GM12878 (cell line): ENCODE data around the gene KBTBD2.

ENCODE experiments used
- ATF2 ChIP-seq: IDR thresholded peaks from 2 replicates; pipeline ENCODE4 v1.6.1; 2012; ENCODE audit warnings: low read length, inconsistent platforms
- CTCF ChIP-seq, 3 experiments: IDR thresholded peaks in 2 of 3; conservative IDR thresholded peaks in 1 of 3; 2 replicates each; pipeline ENCODE4 v1.5.1; 2011; ENCODE audit warnings: low read depth in 3 of 3, low read length in 3 of 3, mild to moderate bottlenecking in 3 of 3, control low read depth in 2 of 3, moderate library complexity in 2 of 3, inconsistent platforms in 1 of 3, mixed read lengths in 1 of 3; ENCODE audit not compliant: control insufficient read depth in 2 of 3, insufficient read depth in 1 of 3; ENCODE audit errors: extremely low read depth in 1 of 3
- E2F8 ChIP-seq: fragments of 450-650 bp; IDR thresholded peaks from 2 replicates; pipeline ENCODE4 v1.6.1; 2018; ENCODE audit warnings: mild to moderate bottlenecking, low read depth, moderate library complexity; ENCODE audit not compliant: partially characterized antibody
- EP300 ChIP-seq, 2 experiments: fragments of 150-350 bp in 1 of 2; IDR thresholded peaks; 2 replicates each; pipeline ENCODE4 v1.6.1; 2011 to 2012; ENCODE audit warnings: low read depth in 2 of 2, low read length in 2 of 2, borderline replicate concordance in 1 of 2, improper control_type of control experiment in 1 of 2, inconsistent platforms in 1 of 2; ENCODE audit not compliant: control insufficient read depth in 1 of 2
- FOXM1 ChIP-seq: IDR thresholded peaks from 2 replicates; pipeline ENCODE4 v1.6.1; 2012; ENCODE audit warnings: low read depth, mild to moderate bottlenecking, inconsistent platforms, low read length, moderate library complexity
- GABPA ChIP-seq: IDR thresholded peaks from 2 replicates; pipeline ENCODE4 v1.6.1; 2014; ENCODE audit warnings: antibody characterized with exemption, low read depth, mild to moderate bottlenecking, inconsistent platforms
- MYC ChIP-seq: IDR thresholded peaks from 2 replicates; pipeline ENCODE4 v1.6.1; 2011; ENCODE audit warnings: mild to moderate bottlenecking, low read length, moderate library complexity, inconsistent platforms; ENCODE audit not compliant: insufficient read depth, insufficient replicate concordance, insufficient read length, severe bottlenecking
- POLR2A ChIP-seq: IDR thresholded peaks from 2 replicates; pipeline ENCODE4 v1.6.1; 2011; ENCODE audit warnings: low read depth, mild to moderate bottlenecking, low read length
- POLR2AphosphoS5 ChIP-seq: IDR thresholded peaks from 2 replicates; pipeline ENCODE4 v1.6.1; 2011; ENCODE audit warnings: mild to moderate bottlenecking, low read length, inconsistent platforms
- SMAD1 ChIP-seq: fragments of 450-650 bp; IDR thresholded peaks from 2 replicates; pipeline ENCODE4 v1.6.1; 2018; ENCODE audit warnings: mild to moderate bottlenecking, low read depth; ENCODE audit not compliant: partially characterized antibody
- STAT1 ChIP-seq: fragments of 450-650 bp; conservative IDR thresholded peaks from 2 replicates; pipeline ENCODE4 v1.6.1; 2014; ENCODE audit warnings: antibody characterized with exemption, mild to moderate bottlenecking

- TF ChIP-seq POLR2AphosphoS5 (no peak), FOXM1 (no peak), GABPA (no peak), MYC (no peak), CTCF (IDR thresholded peaks at IDR 0.05 in 2 of 3, conservative IDR thresholded peaks at IDR 0.05 in 1 of 3; ENCODE audit: control insufficient read depth in 2 of 3, extremely low read depth in 1 of 3, insufficient read depth in 1 of 3, low read depth in 3 of 3, low read length in 3 of 3) (no peak), POLR2A (no peak), E2F8 (no peak), SMAD1 (no peak), EP300 (IDR thresholded peaks at IDR 0.05; ENCODE audit: borderline replicate concordance in 1 of 2, control insufficient read depth in 1 of 2, low read depth in 2 of 2, low read length in 2 of 2) (no peak), ATF2 (no peak), STAT1 (no peak)
These were observed 37.3 kb upstream of the KBTBD2 start for GRCh38 chr7:32928785-32929298.
